Loucy (cell line): ENCODE results near the gene RPN2.

Source experiments
- CTCF ChIP-seq: fragments of 200-600 bp; sonication (generic); conservative IDR thresholded peaks from 2 replicates; pipeline ENCODE4 v1.5.1; 2014; ENCODE audit warnings: mild to moderate bottlenecking, antibody characterized with exemption, low read length
- EZH2phosphoT487 ChIP-seq: fragments of 200-600 bp; IDR thresholded peaks from 2 replicates; pipeline ENCODE4 v1.6.1; 2018; ENCODE audit warnings: antibody characterized with exemption, mild to moderate bottlenecking, moderate library complexity, borderline replicate concordance

GRCh38 chr20:37144856-37145404, 34.2 kb upstream of the RPN2 start:
- no peak for TF ChIP-seq CTCF
- no peak for TF ChIP-seq EZH2phosphoT487
